M059J (cell line): ENCODE results near the gene BMP6. TPM values are rescaled to one million over a fixed set of nuclear protein-coding genes. Genes with fewer than 3 reads are reported as not detected.

Experiments used
- DNase-seq: peaks from one replicate; pipeline ENCODE4 v3.0.0-alpha.2; 2012; ENCODE audit warnings: low read depth
- total RNA-seq: library from RNA; depleted of rRNA; stranded (reverse); fragments of >200 nt; shearing (Covaris generic); gene quantifications from 2 replicates; pipeline ENCODE4 v1.2.3, GENCODE V29; 2014

Gene BMP6
- total RNA-seq, 1 experiment from 2014 or later: not detected

DNA sequence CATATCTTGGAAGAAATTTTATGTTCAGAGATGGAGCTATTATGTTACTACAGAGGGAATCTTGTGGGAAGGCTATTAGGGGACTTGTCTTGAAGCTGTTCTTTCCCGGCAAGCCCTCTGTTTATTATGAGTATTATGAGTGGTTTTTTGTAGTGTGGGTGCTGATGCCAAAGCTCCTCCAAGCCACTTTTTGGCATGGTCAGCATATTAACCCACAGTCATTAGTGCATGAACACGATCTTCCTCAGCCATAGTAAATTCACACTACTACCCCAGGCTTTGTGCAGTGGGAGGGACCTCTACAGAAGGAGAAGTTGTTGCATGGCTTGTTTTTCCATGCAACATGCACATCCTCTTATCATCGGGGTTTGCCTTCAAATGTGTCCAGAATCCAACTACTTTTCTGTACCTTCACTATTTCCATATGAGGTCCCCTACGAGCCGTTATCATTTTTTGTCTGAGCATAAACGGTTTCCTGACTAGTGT lies 6.5 kb upstream of the BMP6 start:
- no peak for DNase-seq

DNA sequence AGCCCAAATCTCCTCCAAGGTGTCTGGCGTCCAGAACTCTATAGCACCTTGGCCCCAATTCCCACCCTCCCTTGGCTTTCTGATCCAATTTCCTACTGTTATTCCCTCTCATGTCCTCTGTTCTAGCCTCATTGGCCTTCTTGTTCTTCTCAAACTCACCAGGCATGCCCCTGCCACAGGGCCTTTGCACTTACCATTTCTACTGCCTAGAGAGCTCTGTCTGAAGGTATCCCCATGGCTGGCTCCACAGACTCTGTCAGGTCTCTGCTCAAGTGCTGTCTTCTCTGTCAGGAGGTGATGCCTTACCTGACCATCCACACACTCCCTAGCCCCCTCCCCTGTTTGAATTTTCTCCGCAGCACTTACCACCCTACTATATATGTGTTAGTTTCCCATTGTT lies 5.6 kb upstream of the BMP6 start:
- no peak for DNase-seq

DNA sequence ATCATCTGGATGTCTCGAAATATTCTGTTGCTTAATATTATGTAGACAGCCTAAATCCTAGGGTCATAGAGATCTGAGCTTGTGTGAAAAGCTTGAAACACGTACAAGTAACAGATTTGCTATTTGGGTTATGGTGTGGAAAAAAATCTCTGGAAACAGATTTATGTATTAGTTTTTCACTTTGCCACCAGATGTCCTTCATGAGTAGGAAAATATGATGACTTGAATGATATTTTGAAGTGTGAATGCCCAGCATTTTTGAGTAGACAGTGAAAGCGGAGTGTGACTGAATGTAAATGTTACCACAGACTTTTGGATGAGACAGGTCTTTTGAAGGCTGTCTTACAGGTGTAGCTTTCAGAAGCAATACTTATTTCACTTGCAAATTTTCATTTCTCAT lies 4.2 kb upstream of the BMP6 start:
- peak; percentile 43 for DNase-seq

DNA sequence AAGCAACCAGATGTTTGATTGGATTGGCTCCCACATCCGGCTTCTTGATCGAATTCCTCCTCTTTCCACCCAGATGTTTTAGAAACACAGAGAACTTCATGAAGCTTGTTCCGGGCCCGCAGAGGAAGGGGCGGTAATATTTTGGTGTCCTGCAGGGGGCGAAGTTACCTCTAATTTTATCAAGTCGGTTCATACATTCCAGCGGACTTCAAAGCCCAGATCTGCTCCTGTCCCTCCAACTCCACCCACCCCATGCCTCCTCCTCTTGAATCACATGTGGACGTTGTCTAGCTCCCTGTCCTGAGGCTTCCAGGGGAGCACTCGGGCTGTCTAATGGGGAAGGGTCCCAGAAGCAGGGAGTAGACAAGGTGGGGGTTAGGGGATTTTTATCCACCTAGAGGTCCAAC lies 2.9 kb upstream of the BMP6 start:
- peak; percentile 80 for DNase-seq

DNA sequence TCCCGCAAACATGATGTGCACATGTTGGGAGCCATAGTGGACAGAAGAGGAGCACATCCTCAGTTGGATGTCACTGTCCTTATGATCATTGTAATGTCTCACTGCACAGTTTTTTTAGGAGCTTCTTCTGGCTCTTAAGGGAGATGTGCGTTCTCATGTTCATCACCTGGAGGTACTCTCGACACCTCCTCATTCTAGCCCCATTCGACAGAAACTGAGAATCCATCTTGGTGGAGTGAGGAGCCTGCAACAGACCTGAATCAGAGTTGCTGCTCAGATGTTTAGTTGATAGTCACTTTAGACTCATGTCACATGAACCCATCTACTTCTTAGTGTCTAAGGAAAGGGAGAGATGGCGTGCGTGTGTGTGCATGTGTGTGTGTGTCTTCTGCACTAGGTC lies 2.3 kb upstream of the BMP6 start:
- no peak for DNase-seq

DNA sequence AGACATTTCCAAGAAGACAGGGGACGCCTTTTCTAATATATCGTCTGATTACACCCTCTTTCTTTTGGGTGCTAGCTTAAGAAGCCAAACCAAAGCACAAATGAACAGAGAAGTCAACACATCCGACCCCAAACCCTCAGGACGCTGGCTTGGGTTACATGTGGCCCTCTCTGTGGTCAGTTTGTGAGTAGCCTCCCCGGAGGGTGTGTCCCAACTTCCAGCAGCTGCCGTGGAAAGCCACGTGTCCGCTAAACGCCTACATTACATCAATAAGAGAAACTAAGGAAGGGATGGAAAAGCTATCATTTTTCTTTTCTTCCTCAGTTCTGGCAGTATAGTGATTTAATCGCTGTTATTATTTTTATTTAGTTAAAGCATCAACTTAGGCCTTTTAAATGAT lies 487 bp upstream of the BMP6 start:
- no peak for DNase-seq

DNA sequence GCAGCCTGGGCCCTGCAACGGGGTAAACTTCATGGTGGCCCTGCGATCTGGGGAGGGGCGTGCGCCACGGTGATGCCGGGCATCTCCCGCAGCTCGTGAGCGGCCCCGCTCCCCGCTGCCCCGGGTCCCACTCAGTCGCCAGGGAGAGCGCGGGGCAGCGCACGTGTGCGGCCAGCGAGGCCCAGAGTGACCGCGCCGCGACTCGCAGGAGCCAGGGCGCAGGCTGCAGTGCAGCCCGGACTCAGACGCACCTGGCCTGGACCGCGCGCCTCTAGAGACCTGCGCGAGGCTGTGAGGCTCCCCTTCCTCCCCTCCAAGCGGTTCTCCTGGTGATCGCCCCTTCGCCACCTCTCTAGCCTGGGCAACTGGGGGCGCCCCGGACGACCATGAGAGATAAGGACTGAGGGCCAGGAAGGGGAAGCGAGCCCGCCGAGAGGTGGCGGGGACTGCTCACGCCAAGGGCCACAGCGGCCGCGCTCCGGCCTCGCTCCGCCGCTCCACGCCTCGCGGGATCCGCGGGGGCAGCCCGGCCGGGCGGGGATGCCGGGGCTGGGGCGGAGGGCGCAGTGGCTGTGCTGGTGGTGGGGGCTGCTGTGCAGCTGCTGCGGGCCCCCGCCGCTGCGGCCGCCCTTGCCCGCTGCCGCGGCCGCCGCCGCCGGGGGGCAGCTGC lies 652 bp downstream of the BMP6 start:
- DNase-seq: peak; percentile 25

DNA sequence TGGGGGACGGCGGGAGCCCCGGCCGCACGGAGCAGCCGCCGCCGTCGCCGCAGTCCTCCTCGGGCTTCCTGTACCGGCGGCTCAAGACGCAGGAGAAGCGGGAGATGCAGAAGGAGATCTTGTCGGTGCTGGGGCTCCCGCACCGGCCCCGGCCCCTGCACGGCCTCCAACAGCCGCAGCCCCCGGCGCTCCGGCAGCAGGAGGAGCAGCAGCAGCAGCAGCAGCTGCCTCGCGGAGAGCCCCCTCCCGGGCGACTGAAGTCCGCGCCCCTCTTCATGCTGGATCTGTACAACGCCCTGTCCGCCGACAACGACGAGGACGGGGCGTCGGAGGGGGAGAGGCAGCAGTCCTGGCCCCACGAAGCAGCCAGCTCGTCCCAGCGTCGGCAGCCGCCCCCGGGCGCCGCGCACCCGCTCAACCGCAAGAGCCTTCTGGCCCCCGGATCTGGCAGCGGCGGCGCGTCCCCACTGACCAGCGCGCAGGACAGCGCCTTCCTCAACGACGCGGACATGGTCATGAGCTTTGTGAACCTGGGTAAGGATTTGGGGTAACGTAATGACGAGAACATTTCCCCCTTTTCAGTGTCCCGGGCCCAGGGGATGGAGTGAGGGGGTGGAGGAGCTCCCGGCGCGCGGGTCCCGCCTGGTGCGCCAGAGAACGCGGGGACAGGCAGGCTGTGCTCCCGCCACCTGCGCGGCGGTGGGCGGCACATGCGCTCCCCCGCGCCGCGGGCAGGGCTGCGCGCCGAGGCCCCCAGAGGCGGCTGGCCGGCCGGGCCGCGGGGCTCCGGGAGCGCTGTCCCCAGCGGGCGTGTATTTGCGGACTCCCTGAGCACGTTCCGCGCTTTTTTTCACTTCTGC lies 1.4 kb downstream of the BMP6 start:
- DNase-seq: peak; percentile 22

DNA sequence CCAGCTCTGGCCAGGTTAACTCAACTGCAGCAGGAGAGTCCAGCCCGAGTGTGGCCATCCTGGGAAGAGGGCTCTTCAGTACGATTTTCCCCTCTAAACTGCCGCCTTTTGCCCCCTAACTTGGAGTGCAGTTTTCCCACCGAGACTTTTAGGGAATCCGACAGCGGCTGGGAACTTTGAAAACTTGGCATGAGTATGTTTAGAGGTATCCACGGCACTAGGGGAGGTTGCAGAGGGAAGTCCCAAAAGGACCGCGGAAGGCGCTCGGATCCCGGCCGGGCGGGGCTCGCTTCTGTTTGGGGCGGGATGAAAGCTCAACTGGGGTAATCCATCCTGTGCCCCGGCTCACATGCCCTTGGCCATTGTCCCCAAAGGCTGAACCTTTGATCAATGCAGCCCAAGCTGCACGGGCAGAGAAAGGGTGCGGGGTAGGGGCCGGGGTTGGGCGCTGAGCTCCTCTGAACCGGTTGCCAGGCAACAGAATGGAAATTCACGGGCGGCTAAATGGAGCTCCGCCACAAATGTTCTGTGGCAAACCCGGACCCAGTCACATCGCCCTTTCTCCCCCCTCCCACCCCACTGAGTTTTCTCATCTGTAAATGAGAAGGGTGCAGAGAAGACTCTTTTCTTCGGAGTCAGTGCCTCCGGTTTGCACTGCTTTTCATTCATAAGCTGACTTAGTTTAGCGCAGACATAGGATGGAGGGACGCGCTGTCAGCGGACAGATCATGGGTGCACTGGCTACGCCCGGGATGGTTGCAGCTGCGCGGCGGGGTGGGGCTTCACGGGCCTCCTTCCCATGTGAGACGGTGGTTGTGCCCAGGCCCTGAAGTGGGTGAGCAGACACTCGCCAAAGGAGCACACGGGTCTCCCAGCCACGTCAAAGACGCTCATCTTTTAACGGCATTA lies 2.3 kb downstream of the BMP6 start:
- DNase-seq: peak; percentile 33

DNA sequence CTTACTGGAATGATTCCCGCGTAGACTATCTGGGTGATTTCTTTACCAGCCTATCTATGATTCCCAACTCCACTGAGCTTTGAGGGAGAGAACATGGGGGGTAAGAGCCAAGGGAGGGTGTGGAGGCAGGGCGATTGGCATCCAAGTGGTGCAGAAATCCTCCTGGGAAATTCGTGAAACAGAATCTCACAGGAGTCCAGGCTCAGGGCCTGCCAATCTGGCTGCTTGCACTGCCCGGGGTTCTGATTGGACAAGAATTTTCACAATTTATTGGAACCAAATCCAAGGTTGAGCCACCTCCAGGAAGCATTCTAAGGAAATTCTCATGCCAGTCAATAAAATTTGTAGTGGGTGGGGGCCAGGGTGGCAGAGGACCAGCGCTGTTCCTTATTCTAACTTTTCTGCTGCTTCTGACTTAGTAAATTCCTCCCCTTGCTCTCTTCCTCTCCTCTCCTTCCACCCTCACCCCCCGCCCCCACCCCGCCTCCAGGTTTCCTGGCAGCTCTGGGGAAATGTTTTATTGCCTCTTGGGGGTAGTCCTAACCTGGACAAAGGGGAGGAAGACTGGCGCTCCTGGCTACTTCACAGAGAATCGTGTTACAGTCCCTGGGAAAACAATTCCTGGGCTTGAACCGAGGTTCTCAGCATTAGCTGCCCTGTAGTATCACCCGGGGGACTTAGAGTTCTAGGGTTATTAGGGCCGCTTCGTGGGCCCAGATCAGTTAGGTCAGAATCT lies 3.1 kb downstream of the BMP6 start:
- no peak for DNase-seq

DNA sequence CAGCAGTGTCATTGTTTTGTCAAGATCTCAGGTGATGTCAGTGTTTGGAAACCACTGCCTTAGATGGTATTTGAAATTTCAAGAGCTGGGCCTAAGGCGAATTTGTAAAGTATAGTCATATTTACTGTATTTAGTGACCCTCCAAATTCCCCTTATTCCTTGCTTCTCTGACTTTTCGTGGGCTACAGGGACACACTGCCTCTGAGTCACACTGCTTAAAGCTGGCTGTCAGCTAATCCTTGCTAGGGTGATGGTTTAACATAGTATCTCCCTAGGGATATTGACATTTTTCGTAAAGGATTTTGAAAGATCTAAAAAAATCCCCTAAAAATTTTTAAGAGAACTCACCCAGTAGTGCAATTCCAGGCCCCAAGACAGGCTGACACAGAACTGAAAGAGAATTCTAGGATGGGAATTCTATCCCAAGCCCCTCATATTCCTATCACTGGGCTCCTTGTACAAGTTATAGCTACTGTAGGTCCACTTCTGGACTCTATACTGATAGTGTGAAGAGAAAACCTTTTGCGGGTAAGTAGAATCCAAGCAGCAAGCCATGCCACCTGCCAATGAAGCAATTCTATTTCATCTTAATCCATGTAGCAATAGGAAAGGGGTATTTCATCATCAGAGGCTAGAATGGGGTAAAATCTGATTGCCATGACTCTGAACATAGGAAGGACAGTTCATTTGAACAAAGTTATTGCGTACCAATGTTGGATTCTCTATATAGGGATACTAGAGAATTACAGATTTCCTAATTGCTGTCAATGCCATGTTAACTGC lies 4.3 kb downstream of the BMP6 start:
- peak; percentile 23 for DNase-seq

DNA sequence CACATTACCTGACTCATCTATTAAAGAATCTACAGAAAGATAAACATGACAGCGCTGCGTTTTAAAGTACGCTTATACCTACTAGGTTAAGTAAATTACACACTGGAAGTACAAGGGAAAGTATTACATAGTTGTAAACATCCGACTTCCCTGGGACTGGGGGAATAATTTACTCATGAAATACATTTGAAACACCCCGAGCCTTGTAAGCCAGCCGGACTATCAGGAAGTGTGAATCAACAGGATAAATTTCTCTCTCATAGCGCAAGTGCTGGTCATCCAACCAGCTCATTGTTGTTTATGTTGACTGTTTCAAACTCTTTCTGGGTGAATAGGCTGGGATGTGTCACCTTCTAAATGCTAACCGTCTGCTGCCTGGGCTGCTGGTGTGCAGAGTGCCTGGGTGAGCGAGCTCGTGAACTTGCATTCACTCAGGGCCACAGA lies 4.9 kb downstream of the BMP6 start:
- DNase-seq: peak; percentile 93

DNA sequence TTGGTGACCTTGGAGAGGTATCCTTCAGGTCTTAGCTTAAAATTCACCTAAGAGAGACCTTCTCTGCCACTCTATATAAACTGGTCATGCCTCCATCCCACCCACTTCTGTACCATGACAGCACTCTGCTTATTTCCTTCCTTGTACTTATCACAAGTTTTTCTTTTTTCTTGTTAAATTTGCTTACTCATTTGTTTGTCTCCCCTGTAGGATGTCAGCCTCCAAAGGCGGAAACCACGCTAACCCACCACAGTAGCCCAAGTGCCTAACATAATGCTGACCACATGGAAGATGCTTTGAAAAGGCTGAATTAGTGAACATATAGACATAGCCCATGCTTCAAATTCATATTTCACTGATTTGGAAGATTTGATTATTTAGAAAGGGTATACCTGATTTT lies 5.4 kb downstream of the BMP6 start:
- DNase-seq: no peak

DNA sequence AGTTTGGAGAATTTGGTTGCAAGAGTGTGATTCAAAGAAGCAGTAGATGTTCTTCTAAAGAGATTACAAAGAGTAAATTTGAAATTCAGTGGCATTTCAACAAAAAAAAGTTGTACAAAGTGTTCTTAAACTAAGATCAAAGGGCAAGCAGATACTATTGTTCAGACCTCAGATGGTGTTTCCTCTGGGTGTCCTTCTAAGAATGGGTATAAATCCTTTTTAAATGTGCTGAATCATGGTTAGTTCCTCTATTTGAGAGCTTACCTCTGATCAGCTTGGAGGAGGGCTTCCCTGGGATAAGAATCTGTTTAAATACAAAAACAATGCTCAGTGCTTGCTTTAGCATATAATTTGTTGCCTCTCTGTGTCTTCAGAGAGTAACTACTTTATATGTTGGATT lies 6.3 kb downstream of the BMP6 start:
- DNase-seq: no peak

DNA sequence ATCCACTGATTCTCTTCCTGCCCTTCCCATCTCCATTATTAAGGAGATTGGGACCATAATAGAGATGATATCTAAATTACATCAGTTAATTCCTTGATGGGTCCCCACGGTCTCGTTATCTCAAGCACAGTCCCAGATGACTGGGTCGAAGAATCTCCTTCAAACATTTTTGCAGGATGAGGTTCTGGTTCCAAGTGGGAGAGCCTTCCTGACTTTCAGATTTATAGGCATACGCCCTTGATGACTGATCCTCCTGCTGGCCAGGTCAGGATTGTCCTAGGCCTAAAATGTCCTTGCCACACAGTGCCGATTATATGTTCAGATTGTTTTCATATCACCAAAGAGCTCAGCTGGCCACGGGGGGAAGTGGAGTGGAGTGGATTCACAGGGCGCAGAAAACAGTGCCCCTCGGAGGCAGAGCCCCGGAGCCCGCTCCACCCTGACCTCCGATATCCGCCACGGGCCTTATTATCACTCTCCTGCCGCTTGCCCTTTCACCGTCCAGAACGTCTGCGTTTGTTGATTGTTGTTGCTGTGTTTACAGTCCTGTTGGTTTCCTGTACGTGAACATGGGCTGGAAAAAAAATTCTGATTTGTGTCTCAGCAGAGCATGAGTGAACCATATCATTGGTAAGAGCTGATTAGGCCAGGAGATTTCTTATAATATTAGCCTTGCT lies 8.9 kb downstream of the BMP6 start:
- DNase-seq: no peak

DNA sequence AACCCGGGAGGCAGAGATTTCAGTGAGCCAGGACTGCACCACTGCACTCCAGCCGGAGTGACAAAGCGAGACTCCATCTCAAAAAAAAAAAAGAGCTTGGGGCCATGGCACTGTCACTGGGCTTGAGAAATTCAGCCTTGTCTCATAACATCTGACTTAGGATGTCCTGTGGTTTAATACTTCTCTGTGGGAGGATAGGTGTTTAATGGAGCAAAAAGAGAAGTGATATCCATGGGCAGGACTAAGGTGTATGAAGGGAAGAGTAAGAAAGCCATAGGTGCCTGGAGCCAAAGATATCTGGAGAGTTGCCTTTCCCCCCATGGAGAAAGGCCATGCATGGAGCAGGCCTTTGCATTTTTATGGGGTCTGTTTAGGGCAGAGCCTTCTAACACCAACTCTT lies 11.2 kb downstream of the BMP6 start:
- DNase-seq: no peak

DNA sequence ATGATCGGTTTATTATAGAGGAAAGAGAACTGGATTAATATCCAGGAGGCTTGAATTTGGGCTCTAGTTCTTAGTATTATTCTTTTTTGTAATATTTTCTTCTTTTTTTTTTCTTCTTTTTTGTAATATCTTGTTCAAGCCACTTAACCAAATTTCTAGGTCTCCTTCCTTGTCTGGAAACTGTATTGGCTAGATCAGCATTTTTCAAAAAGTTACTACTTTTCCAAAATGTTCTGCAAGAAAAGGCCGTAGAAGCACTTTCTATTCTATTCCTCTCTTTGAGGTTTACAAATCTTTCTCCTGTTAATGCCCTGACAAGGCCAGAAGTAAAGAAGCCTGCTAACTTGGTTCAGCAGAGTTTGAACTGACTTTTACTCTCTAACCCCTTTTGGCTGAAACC lies 12.0 kb downstream of the BMP6 start:
- DNase-seq: no peak

DNA sequence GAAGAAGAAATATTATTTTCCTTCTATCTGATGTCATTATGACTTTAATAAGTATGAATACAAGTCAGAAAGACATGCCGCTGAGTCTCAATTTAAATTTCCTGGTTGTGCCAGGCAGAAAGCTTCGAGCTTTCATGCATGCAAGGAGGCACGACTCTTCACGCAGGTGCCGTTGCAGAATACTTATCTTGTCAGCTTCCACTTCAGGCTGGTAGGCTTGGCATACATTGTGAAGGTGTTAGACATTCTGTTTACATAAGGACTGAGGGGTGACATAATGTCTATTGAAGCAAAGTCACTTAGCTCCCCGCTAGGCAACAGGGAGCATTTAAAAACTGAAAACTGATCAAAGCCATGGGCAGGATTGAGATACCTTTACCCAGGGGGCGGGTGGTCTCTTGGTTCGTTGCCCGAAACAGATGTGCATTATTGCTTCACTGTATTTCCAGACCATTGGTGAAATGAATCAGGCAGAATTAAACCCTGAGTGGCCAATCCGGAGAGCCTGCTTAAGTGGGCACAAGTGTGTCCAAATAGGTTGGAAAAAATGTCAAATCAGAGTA lies 16.4 kb downstream of the BMP6 start:
- DNase-seq: no peak

DNA sequence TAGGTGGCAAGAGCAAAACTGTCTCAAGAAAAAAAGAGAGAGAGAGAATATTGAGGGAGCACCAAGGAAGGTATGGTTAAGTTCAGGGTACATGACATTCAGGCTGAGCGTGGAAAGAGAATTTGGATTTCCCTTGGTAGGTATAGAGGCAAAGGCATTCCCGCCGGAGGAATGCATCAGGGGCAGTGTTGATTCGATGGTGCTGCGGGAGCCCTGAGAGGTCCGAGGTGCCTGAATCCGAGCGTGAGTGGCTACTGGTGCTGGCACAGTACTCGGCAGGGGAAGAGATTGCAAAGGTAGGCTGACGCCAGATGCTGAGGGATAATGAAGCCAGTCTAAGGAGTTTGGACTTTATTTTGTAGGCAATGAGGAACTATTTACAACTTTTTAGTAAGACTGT lies 20.0 kb downstream of the BMP6 start:
- DNase-seq: no peak

DNA sequence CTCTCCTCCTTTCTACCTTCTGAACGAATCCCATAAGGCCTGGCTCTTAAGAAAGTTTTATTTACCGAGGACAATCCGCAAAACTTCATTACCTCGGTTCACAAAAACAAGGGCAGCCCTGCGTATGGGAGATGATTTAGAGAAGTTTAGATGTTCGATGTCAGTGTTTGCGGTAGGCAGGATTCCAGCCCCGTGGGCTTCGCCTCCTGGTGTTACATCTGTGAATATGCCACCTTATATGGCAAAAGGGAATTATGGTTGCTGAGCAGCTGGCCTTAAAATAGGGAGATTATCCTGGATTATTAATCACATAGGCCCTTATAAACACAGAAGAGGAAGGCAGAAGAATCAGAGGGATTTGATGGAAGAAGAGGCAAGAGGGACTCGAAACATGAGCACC lies 21.1 kb downstream of the BMP6 start:
- no peak for DNase-seq
